IPS-20b (cell line): Measurements from ENCODE around the gene AFAP1L2.

ENCODE experiments used
- H3K27ac ChIP-seq: one replicate; pipeline ENCODE4 v1.5.1; 2013; ENCODE audit warnings: low read length
- H3K27me3 ChIP-seq: 2 replicates; pipeline ENCODE4 v1.6.1; 2013; ENCODE audit warnings: mild to moderate bottlenecking, low read length, inconsistent platforms; ENCODE audit not compliant: insufficient read depth
- H3K36me3 ChIP-seq: 2 replicates; pipeline ENCODE4 v1.6.1; 2013; ENCODE audit warnings: low read depth, mild to moderate bottlenecking, inconsistent platforms, low read length, moderate library complexity; ENCODE audit not compliant: insufficient read depth
- H3K4me1 ChIP-seq: 2 replicates; pipeline ENCODE4 v1.6.1; 2013; ENCODE audit warnings: mild to moderate bottlenecking, control low read depth, inconsistent platforms, low read length, moderate library complexity; ENCODE audit not compliant: insufficient read depth
- H3K4me3 ChIP-seq: 2 replicates; pipeline ENCODE4 v1.5.1; 2013; ENCODE audit warnings: mild to moderate bottlenecking, low read length, inconsistent platforms
- H3K9ac ChIP-seq: 2 replicates; pipeline ENCODE4 v1.6.1; 2013; ENCODE audit warnings: low read depth, mild to moderate bottlenecking, inconsistent platforms, low read length, moderate library complexity
- H3K9me3 ChIP-seq: 2 replicates; pipeline ENCODE4 v1.6.1; 2013; ENCODE audit warnings: mild to moderate bottlenecking, low read depth, low read length, inconsistent platforms; ENCODE audit not compliant: insufficient read depth

The AFAP1L2 gene

DNA sequence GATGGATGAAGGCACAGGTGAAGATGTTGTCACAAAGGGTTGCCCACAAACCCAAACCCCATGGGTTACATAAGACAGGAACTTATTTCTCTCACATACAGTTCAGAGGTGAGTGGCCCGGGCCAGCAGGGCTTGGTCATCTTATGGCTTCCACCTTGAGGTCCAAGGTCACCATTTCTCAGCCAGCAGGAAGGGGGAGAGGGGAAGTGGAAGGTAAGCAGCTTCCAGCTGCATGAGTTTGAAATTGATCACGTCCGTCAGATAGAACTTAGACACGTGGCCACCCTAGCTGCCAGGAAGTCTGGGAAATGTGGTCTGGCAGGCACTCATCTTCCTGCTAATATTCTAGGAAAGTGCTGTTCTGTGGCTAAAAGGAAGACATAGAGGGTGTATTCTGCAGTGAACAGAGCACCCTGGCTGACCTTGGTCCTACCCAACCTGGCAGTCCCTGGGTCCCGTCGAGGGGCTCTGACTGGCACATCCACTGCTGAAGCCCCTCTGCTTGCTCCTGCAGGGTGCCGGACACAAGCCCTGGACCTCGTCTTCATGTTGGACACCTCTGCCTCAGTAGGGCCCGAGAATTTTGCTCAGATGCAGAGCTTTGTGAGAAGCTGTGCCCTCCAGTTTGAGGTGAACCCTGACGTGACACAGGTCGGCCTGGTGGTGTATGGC lies 115.7 kb downstream of the AFAP1L2 start:
- Histone ChIP-seq H3K9me3 (no peaks in the 10 kb centered on the region), H3K36me3 (no peaks in the 10 kb centered on the region), H3K4me3 (no peak overlapping the region), H3K27ac (no peak overlapping the region), H3K27me3 (no peaks in the 10 kb centered on the region), H3K9ac (no peak overlapping the region), H3K4me1 (no peaks in the 10 kb centered on the region)

DNA sequence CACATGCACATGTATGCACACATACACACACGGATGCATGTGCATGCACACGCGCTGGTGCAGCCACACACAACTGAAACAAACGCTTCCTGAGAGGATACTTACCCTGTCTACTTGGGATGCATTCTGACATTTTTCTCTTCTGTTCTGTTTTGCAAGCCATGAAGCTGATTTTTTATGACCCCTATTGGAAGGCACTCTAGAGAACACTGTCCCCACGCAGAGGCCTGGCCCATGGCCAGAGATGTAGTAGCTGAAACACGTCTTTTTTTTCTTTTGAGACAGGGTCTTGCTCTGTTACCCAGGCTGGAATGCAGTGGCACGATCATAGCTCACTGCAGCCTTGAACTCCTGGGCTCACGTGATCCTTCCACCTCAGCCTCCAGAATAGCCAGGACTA lies 117.4 kb downstream of the AFAP1L2 start:
- Histone ChIP-seq H3K4me1 (no peaks in the 10 kb centered on the region), H3K9me3 (no peaks in the 10 kb centered on the region), H3K9ac (no peak overlapping the region), H3K4me3 (no peak overlapping the region), H3K36me3 (no peaks in the 10 kb centered on the region), H3K27ac (no peak overlapping the region), H3K27me3 (no peaks in the 10 kb centered on the region)

DNA sequence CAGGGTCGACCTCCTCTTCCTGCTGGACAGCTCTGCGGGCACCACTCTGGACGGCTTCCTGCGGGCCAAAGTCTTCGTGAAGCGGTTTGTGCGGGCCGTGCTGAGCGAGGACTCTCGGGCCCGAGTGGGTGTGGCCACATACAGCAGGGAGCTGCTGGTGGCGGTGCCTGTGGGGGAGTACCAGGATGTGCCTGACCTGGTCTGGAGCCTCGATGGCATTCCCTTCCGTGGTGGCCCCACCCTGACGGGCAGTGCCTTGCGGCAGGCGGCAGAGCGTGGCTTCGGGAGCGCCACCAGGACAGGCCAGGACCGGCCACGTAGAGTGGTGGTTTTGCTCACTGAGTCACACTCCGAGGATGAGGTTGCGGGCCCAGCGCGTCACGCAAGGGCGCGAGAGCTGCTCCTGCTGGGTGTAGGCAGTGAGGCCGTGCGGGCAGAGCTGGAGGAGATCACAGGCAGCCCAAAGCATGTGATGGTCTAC lies 118.3 kb downstream of the AFAP1L2 start:
- H3K4me1 ChIP-seq, result no peaks in the 10 kb centered on the region
- no peaks in the 10 kb centered on the region for H3K9me3 ChIP-seq
- H3K27me3 ChIP-seq, result no peaks in the 10 kb centered on the region
- H3K9ac ChIP-seq, result no peak overlapping the region
- no peak overlapping the region for H3K4me3 ChIP-seq
- H3K27ac ChIP-seq, result no peak overlapping the region
- no peaks in the 10 kb centered on the region for H3K36me3 ChIP-seq

DNA sequence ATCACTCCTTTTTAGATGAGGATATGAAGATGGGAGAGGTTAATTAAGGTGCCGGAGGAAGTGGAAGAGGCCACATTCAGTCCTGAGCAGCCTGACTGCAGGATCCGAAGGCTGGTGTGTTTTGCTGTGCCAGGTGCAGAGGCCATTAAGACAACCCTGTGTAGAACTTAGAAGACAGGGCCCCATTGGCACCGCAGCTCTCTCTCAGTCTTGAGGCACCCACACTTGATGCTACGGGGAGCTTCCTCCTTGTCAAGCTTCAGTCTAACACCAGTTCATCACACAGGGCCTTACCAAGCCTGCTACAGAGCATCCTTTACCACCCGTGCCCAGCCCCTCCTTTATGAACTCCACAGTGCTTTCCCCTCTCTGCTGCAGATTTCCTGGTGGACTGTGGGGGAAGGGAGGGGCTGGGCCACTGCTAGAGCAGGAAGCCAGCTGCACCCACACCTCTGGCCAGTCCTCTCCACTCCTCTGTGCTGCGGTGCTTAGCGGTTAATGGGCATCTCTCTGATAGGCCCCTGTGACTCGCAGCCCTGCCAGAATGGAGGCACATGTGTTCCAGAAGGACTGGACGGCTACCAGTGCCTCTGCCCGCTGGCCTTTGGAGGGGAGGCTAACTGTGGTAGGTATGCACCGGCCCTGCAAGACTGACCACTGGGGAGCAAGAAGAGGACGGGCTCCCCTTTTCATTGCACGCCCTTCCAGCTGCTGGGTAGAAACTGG lies 119.8 kb downstream of the AFAP1L2 start:
- Histone ChIP-seq H3K4me1 (no peaks in the 10 kb centered on the region), H3K27me3 (no peaks in the 10 kb centered on the region), H3K9ac (no peak overlapping the region), H3K27ac (no peak overlapping the region), H3K9me3 (no peaks in the 10 kb centered on the region), H3K36me3 (no peaks in the 10 kb centered on the region), H3K4me3 (no peak overlapping the region)

DNA sequence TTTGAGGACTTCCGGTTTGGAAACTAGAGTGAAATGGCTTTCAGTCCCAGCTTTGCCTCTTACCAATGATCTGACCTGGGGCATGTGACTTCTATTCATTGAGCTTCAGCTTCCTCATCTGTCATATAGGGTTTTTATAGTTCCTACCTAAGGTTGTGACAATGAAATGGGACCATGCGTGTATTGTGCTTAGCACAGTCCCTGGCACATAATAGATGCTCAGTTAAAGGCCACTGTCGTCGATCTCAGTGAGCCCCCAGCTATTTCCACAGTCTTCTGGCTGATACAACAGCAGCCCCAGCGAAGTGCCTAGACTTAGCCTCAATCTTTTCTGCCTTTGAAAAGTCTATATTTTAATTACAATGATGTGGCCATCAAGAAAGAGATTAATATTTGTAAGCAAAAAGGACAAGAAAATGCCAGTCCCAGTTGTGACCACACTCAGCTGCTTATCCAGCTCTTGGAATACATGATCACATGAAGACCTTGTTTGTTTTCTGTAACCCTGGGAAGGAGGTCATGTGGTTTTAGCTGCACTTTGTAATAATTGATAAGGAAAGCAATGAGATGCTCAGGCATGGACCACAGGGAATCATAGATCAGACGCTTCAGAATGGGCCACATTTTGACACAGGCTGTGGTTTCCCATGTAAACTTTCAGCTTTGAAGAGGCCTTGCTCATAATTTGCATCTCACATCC lies 120.6 kb downstream of the AFAP1L2 start:
- Histone ChIP-seq H3K9me3 (no peaks in the 10 kb centered on the region), H3K4me3 (no peak overlapping the region), H3K4me1 (no peaks in the 10 kb centered on the region), H3K9ac (no peak overlapping the region), H3K27ac (no peak overlapping the region), H3K36me3 (no peaks in the 10 kb centered on the region), H3K27me3 (no peaks in the 10 kb centered on the region)

DNA sequence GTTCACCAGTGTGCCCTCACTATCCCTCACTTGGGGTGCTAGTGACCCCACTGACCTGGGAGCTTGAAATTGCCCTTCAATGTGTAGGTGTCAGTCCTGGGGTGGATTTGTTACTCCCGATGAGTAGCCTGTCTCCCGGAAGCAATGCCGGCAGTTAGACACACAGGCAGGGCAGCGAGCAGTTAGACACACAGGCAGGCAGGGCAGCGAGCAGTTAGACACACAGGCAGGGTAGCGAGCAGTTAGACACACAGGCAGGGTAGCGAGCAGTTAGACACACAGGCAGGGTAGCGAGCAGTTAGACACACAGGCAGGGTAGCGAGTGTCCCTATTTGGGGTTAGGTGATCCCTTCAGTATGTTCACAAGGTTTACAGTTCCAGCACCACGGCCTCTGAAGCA lies 121.2 kb downstream of the AFAP1L2 start:
- no peak overlapping the region for H3K9ac ChIP-seq
- no peak overlapping the region for H3K4me3 ChIP-seq
- no peak overlapping the region for H3K27ac ChIP-seq
- no peaks in the 10 kb centered on the region for H3K9me3 ChIP-seq
- no peaks in the 10 kb centered on the region for H3K4me1 ChIP-seq
- no peaks in the 10 kb centered on the region for H3K36me3 ChIP-seq
- H3K27me3 ChIP-seq, result no peaks in the 10 kb centered on the region

DNA sequence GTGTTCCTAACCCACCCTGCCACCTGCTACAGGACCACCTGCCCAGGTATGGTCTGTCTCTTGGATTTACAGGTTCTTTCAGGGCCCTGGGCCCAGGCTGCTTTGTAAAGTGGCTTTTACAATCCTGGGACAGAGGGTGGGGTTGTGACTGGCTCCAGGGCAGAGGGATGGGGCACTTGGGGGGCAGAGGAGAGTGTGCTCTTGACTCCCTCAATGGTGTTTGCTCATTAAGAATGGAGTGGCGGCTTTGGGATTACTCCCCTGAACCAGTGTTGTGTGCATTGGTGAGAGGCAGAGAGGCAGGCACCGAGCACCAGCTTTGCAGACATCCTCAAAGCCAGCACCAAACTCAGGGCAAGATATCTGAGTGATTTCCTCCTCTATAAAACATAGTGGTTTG lies 121.8 kb downstream of the AFAP1L2 start:
- no peaks in the 10 kb centered on the region for H3K27me3 ChIP-seq
- H3K9me3 ChIP-seq, result no peaks in the 10 kb centered on the region
- H3K27ac ChIP-seq, result no peak overlapping the region
- no peak overlapping the region for H3K4me3 ChIP-seq
- H3K4me1 ChIP-seq, result no peaks in the 10 kb centered on the region
- no peak overlapping the region for H3K9ac ChIP-seq
- H3K36me3 ChIP-seq, result no peaks in the 10 kb centered on the region

DNA sequence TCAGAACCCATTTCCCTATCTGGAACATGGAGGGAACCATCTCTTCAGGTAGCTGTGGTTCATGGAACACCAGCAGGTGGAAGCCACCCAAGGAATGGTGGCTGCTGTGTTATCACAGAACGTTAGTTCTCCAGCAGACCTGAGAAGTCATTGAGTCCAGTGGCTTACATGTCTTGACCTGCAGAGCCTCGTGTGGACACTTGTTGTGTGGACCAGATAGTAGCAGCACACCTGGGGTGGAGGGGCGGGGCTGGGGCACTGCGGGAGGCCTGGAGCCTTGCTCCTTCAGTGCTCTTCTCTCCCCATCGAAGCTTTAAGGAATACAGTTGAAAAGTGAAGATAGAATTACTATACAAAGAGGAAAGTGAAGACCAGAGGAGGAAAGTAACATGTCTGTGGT lies 122.8 kb downstream of the AFAP1L2 start:
- H3K9ac ChIP-seq, result no peak overlapping the region
- no peaks in the 10 kb centered on the region for H3K9me3 ChIP-seq
- no peaks in the 10 kb centered on the region for H3K36me3 ChIP-seq
- no peaks in the 10 kb centered on the region for H3K27me3 ChIP-seq
- no peaks in the 10 kb centered on the region for H3K4me1 ChIP-seq
- no peak overlapping the region for H3K4me3 ChIP-seq
- H3K27ac ChIP-seq, result no peak overlapping the region

DNA sequence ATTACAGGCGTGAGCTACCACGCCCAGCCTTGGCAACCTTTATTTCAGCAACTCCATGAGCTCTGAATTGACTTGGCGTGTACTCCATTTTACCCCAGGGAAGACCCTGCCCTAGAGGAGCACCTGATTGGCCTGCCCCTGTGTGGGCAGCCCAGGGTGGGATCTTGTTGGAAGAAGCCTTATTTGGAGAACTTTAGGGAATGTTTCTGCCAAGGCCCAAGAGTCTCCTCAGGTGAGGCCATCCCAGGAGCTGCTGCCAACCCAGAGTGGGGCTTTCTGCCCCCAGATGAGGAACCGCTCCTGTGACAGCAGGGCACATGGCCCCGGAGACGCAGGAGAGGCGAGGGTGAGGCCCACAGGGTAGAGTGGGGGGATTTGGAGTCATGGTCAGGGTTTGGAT lies 123.3 kb downstream of the AFAP1L2 start:
- Histone ChIP-seq H3K36me3 (no peaks in the 10 kb centered on the region), H3K9me3 (no peaks in the 10 kb centered on the region), H3K9ac (no peak overlapping the region), H3K27me3 (no peaks in the 10 kb centered on the region), H3K4me3 (no peak overlapping the region), H3K27ac (no peak overlapping the region), H3K4me1 (no peaks in the 10 kb centered on the region)

DNA sequence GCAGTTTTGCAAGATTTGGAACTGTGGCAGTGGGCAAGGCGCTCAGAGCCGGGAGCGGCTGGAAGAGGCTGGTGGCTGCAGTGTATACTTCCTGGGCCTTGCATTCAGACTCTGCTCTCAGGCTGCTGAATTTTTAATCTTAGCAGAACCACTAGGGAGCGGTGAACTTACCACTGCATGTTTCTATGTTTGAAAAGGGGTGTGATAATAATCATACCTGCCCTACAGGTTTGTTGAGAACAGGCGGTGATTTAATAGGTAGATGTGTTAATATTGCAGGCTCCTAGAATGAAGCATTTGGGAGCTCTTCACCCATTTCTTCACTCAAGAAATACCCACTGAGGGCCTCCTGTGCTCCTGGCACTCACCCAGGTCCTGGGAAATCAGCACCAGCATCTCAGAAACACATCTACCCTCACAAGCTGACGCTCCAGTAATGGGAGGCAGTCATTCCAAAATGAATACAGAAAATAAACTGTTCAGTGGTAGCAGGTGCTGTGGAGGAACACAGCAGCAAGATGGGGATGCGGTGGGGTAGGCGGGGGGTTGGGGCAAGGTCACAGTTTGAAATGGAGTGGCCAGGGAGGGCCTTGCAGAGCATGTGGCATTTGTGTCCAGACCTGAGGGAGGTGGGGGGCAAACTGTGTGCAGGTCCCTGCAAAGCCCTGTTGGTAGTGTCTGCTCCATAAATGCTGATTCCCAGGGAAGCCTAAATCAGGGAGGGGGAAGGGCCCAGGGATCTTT lies 124.2 kb downstream of the AFAP1L2 start:
- Histone ChIP-seq H3K4me1 (no peaks in the 10 kb centered on the region), H3K9ac (no peak overlapping the region), H3K27me3 (no peaks in the 10 kb centered on the region), H3K36me3 (no peaks in the 10 kb centered on the region), H3K27ac (no peak overlapping the region), H3K4me3 (no peak overlapping the region), H3K9me3 (no peaks in the 10 kb centered on the region)

DNA sequence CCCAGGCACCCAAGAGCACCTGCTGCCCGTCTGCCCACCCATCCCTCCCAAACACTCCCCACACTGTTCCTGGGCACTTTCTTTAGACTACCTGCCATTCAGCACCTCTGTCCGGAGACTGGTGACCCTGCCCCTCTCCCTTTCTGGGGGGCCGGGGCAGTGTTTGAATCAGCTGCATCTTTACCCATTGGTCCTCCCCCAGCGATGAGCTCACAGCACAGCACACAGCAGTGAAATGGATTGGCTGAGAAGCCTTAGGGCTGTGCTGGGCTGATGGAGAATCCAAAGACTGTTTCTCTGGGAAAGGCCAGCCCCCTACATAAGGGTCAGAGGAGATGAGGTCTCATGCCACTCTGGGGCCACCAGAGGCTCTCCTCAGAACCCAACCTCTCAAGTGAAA lies 125.0 kb downstream of the AFAP1L2 start:
- no peaks in the 10 kb centered on the region for H3K27me3 ChIP-seq
- no peak overlapping the region for H3K4me3 ChIP-seq
- H3K9ac ChIP-seq, result no peak overlapping the region
- no peak overlapping the region for H3K27ac ChIP-seq
- no peaks in the 10 kb centered on the region for H3K36me3 ChIP-seq
- H3K4me1 ChIP-seq, result no peaks in the 10 kb centered on the region
- H3K9me3 ChIP-seq, result no peaks in the 10 kb centered on the region
